ENCODE data around the gene AWAT2. TPM values are rescaled to one million over a fixed set of nuclear protein-coding genes. Genes with fewer than 3 reads are reported as not detected.

The AWAT2 gene
- total RNA-seq, 1 donor from 2014 or later: not detected

- no peaks in the 10 kb centered on the region for H3K4me1 ChIP-seq
- no peaks in the 10 kb centered on the region for H3K36me3 ChIP-seq
- DNase-seq (ENCODE audit: extremely low spot score in 2 of 2): peak; percentile 44 to 79
- no peak overlapping the region for H3K27ac ChIP-seq
- H3K4me3 ChIP-seq: no peak overlapping the region
- intact Hi-C loops (cut with DNase I): no loop called here
- TF ChIP-seq POLR2A (IDR thresholded peaks at IDR 0.05) (no peak), POLR2AphosphoS5 (IDR thresholded peaks at IDR 0.05; ENCODE audit: insufficient read depth in 1 of 2, low read depth in 1 of 2) (no peak)
- TF ChIP-seq, protein P1, sequence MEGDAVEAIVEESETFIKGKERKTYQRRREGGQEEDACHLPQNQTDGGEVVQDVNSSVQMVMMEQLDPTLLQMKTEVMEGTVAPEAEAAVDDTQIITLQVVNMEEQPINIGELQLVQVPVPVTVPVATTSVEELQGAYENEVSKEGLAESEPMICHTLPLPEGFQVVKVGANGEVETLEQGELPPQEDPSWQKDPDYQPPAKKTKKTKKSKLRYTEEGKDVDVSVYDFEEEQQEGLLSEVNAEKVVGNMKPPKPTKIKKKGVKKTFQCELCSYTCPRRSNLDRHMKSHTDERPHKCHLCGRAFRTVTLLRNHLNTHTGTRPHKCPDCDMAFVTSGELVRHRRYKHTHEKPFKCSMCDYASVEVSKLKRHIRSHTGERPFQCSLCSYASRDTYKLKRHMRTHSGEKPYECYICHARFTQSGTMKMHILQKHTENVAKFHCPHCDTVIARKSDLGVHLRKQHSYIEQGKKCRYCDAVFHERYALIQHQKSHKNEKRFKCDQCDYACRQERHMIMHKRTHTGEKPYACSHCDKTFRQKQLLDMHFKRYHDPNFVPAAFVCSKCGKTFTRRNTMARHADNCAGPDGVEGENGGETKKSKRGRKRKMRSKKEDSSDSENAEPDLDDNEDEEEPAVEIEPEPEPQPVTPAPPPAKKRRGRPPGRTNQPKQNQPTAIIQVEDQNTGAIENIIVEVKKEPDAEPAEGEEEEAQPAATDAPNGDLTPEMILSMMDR (IDR thresholded peaks at IDR 0.05): no peak
- H3K27me3 ChIP-seq: no peaks in the 10 kb centered on the region
- H3K9me3 ChIP-seq: no peaks in the 10 kb centered on the region
Measured at GRCh38 chrX:70049406-70049805, 332 bp downstream of the AWAT2 start.

DNA sequence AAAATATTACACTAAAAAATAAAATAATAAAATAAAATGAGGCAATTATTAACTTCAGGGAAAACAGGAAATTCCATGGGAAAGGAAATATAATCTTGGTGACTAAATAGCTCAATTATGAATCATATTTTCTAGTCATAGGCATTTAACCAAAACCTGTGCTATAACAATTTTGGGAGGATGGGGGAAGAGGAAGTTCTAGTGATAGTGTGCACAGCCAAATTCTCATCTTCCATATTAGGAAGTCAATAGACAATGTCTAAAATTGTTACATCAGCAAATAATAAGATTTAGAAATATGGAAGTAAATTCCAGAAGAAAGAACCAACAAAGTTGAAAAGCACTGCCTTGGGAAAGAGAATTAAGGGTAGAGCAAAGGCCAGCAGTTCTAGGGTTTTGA is 2.8 kb downstream of the AWAT2 start:
- TF ChIP-seq, protein P1 (IDR thresholded peaks at IDR 0.05): no peak
- TF ChIP-seq POLR2AphosphoS5 (IDR thresholded peaks at IDR 0.05; ENCODE audit: insufficient read depth in 1 of 2, low read depth in 1 of 2) (no peak), POLR2A (IDR thresholded peaks at IDR 0.05) (no peak)
- no peaks in the 10 kb centered on the region for H3K4me1 ChIP-seq

DNA sequence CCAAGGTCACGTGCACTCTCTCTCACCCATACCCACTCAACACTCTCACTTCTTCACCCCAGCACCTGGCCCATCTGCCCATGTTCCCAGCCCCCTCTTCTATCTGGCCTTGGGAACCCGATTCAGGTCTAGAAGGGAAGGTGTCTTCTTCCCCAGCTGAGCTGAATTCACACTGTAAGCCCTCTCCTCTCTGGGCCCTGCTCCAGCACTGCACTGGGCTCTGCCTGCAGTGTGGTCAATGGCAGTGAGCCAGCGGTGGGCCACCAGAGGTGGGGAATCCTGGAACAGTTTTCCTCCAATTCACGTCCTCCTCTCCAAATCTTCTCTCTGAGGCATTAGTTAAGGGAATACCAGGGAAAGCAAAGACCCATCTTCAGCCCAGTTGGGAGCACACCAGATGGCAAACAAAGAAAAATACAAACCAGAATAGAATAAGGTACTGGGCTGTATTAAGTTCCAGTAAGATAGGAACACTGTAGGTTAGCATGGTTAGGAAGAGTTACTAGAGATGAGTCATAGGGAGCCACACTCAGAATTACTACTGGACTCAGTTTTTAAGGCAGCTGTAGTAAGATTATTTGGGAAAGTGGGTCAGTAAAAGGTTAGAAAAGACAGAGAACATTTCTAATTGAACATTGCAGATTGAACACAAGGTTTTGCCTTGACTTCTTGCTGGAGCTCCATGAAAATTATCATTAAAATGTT is 5.0 kb downstream of the AWAT2 start:
- no peak overlapping the region for H3K4me3 ChIP-seq
- H3K27ac ChIP-seq: no peak overlapping the region
- H3K9me3 ChIP-seq: no peaks in the 10 kb centered on the region
- intact Hi-C loops (cut with DNase I): no loop called here
- no peak for TF ChIP-seq POLR2AphosphoS5 (IDR thresholded peaks at IDR 0.05; ENCODE audit: insufficient read depth in 1 of 2, low read depth in 1 of 2)
- H3K27me3 ChIP-seq: no peaks in the 10 kb centered on the region
- no peaks in the 10 kb centered on the region for H3K4me1 ChIP-seq
- DNase-seq (ENCODE audit: extremely low spot score in 2 of 2): peak; percentile 27 to 67
- H3K36me3 ChIP-seq: no peaks in the 10 kb centered on the region

More for the DNA sequence above, 2.8 kb downstream of the AWAT2 start:
- intact Hi-C loops (cut with DNase I): no loop called here
- no peak overlapping the region for H3K27ac ChIP-seq
- DNase-seq (ENCODE audit: extremely low spot score in 2 of 2): no peak
- H3K27me3 ChIP-seq: no peaks in the 10 kb centered on the region
- no peaks in the 10 kb centered on the region for H3K36me3 ChIP-seq
- no peak overlapping the region for H3K4me3 ChIP-seq
- no peaks in the 10 kb centered on the region for H3K9me3 ChIP-seq

DNA sequence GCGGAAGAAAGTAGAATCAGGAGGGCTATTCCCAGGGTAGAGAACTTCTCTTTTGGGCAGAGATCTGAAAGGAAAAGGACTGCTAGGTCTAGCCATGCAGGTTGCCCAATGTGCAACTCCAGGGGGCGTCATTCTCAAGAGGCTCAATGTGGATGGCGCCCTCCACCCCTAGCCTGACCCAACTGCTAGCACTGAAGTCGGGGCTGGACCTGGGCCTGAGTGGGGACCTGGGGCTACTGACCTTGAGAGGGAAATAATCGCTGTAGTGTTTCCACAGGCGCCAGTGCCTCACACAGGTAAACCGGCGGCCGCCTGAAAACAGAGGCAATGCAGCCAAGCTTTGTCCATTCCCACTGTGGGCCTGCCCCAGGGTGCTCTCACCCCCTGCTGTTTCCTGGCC is 6.1 kb downstream of the AWAT2 start:
- Histone ChIP-seq H3K4me1 (no peaks in the 10 kb centered on the region), H3K36me3 (no peaks in the 10 kb centered on the region), H3K4me3 (no peak overlapping the region), H3K9me3 (no peaks in the 10 kb centered on the region), H3K27me3 (no peaks in the 10 kb centered on the region), H3K27ac (no peak overlapping the region)
- intact Hi-C loops (cut with DNase I): no loop called here
- DNase-seq (ENCODE audit: extremely low spot score in 2 of 2): peak in 1 of 2 donors; percentile 16
- TF ChIP-seq, protein P1 (IDR thresholded peaks at IDR 0.05): no peak
- TF ChIP-seq POLR2AphosphoS5 (IDR thresholded peaks at IDR 0.05; ENCODE audit: insufficient read depth in 1 of 2, low read depth in 1 of 2): no peak
- TF ChIP-seq POLR2A (IDR thresholded peaks at IDR 0.05): no peak

- peak; percentile 40 to 67 for DNase-seq (ENCODE audit: extremely low spot score in 2 of 2)
- intact Hi-C loops (cut with DNase I): no loop called here
- no peaks in the 10 kb centered on the region for H3K9me3 ChIP-seq
- H3K4me3 ChIP-seq: no peak overlapping the region
- TF ChIP-seq POLR2AphosphoS5 (IDR thresholded peaks at IDR 0.05; ENCODE audit: insufficient read depth in 1 of 2, low read depth in 1 of 2): no peak
- no peak for TF ChIP-seq POLR2A (IDR thresholded peaks at IDR 0.05)
- TF ChIP-seq, protein P1 (IDR thresholded peaks at IDR 0.05): no peak
- no peak overlapping the region for H3K27ac ChIP-seq
- no peaks in the 10 kb centered on the region for H3K27me3 ChIP-seq
- H3K4me1 ChIP-seq: no peaks in the 10 kb centered on the region
- no peaks in the 10 kb centered on the region for H3K36me3 ChIP-seq
Measured at GRCh38 chrX:70042399-70043371, 7.1 kb downstream of the AWAT2 start.
